ENCODE measurements around the gene SH3RF2.

- TF ChIP-seq CTCF (IDR thresholded peaks at IDR 0.05): no peak
- TF ChIP-seq EZH2phosphoT487 (IDR thresholded peaks at IDR 0.05): no peak
- no peak for TF ChIP-seq EZH2 (IDR thresholded peaks at IDR 0.05)
Observed at GRCh38 chr5:146060221-146060585, 123.8 kb downstream of the SH3RF2 start.

All from neural progenitor cell (in vitro differentiated cells).